HUES6 (cell line): Measurements from ENCODE around the gene CDC7.
"Not testable (repeated sequence)": the region's sequence is repeated elsewhere in the genome, so short reads cannot be mapped to it uniquely, and the experiment has no call there.

Source experiments
- H3K27ac ChIP-seq: 2 replicates; pipeline ENCODE4 v1.7.0; 2013; ENCODE audit warnings: low read depth, mild to moderate bottlenecking, low read length, inconsistent platforms
- H3K27me3 ChIP-seq: 2 replicates; pipeline ENCODE4 v1.6.1; 2013; ENCODE audit warnings: low read length; ENCODE audit not compliant: control insufficient read depth, insufficient read depth
- H3K36me3 ChIP-seq: 2 replicates; pipeline ENCODE4 v1.6.1; 2013; ENCODE audit warnings: low read length; ENCODE audit not compliant: control insufficient read depth, insufficient read depth
- H3K4me1 ChIP-seq: 2 replicates; pipeline ENCODE4 v1.6.1; 2013; ENCODE audit warnings: low read length; ENCODE audit not compliant: control insufficient read depth, insufficient read depth
- H3K4me3 ChIP-seq: 2 replicates; pipeline ENCODE4 v1.5.1; 2013; ENCODE audit warnings: low read depth, low read length
- H3K9ac ChIP-seq: one replicate; pipeline ENCODE4 v1.6.1; 2013; ENCODE audit warnings: mild to moderate bottlenecking, low read length
- H3K9me3 ChIP-seq: 2 replicates; pipeline ENCODE4 v1.6.1; 2013; ENCODE audit warnings: low read depth, low read length; ENCODE audit not compliant: control insufficient read depth, insufficient read depth

Gene CDC7

DNA sequence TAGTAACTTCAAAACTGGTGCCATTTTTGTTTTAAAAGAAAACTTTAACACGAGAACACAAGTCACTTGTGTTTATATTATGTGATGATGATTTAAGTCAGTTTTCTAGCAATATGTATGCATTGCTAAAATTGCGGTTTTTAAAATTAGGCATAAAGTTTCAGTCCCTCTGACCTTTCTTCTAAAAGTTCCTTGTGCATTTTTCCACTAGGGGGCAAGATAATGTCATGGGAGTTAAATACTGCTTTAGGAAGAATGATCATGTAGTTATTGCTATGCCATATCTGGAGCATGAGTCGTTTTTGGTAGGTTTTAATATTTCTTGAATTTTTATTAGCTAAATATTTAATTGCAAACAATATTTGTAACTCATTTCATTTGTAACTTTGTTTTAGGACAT lies 10.7 kb downstream of the CDC7 start:
- no peaks in the 10 kb centered on the region for H3K4me1 ChIP-seq
- H3K27me3 ChIP-seq, result no peaks in the 10 kb centered on the region
- H3K4me3 ChIP-seq, result no peak overlapping the region
- H3K36me3 ChIP-seq, result peaks cover 76% of the 10 kb centered on the region
- H3K9me3 ChIP-seq, result no peaks in the 10 kb centered on the region
- no peak overlapping the region for H3K9ac ChIP-seq
- no peak overlapping the region for H3K27ac ChIP-seq

DNA sequence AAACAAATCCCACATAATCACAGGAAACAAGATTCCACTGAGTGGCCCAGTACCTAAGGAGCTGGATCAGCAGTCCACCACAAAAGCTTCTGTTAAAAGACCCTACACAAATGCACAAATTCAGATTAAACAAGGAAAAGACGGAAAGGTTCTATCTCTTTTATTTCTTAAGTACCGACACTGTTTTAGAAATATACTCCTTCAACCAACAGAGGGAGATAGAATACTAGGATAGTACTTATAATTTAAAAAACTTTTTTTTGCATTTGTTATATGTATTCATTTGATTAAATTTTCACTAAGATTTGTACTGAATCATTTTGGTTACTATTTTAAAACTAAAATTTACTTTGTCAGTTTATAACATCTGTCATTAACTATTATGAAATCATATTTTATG lies 12.5 kb downstream of the CDC7 start:
- Histone ChIP-seq H3K9me3 (no peaks in the 10 kb centered on the region), H3K4me1 (no peaks in the 10 kb centered on the region), H3K27ac (no peak overlapping the region), H3K36me3 (peaks cover 90% of the 10 kb centered on the region), H3K27me3 (no peaks in the 10 kb centered on the region), H3K9ac (no peak overlapping the region), H3K4me3 (no peak overlapping the region)

DNA sequence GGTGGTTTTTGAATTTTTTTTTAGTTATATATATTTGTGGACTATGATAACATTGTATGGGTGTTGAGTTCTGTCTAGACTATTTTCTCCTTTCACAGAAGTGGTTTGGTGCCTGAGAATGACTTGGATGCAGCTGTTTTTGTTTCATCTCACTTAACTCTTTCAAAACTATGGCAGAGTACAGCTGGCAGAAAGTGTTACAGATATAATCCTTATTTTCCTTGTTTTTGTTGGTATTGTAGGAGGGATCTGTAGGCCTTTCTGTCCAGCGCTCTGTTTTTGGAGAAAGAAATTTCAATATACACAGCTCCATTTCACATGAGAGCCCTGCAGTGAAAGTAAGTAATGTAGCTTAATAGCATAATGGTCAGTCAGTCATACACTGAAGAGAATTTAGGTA lies 13.1 kb downstream of the CDC7 start:
- Histone ChIP-seq H3K27me3 (no peaks in the 10 kb centered on the region), H3K9me3 (no peaks in the 10 kb centered on the region), H3K4me1 (no peaks in the 10 kb centered on the region), H3K4me3 (no peak overlapping the region), H3K9ac (no peak overlapping the region), H3K36me3 (peaks cover 85% of the 10 kb centered on the region), H3K27ac (no peak overlapping the region)

DNA sequence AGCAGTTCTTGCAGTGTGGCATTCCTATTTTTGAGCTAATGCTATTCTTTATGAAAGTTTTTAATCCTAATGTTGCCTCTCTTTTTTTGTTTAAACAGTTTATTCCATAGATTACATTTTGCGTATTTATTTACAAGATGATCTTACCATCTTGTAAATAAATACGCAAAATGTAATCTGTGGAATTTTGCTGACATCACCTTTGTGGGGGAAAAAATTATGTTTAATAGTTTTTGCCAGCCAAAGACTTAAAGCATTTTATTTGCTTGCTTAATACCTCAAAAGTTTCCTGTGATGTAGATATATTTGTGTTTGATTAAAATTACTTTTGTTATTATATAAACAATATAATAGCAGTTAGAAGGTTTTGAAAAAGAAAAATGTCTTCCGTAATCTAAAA lies 15.3 kb downstream of the CDC7 start:
- H3K4me3 ChIP-seq, result no peak overlapping the region
- H3K9ac ChIP-seq, result no peak overlapping the region
- no peaks in the 10 kb centered on the region for H3K9me3 ChIP-seq
- H3K36me3 ChIP-seq, result peaks cover 76% of the 10 kb centered on the region
- no peaks in the 10 kb centered on the region for H3K27me3 ChIP-seq
- no peak overlapping the region for H3K27ac ChIP-seq
- no peaks in the 10 kb centered on the region for H3K4me1 ChIP-seq

- H3K36me3 ChIP-seq, result peaks cover 80% of the 10 kb centered on the region
- not testable (repeated sequence) for H3K27ac ChIP-seq, H3K4me1 ChIP-seq, H3K27me3 ChIP-seq, H3K9ac ChIP-seq, H3K9me3 ChIP-seq, H3K4me3 ChIP-seq
These were observed 16.0 kb downstream of the CDC7 start for GRCh38 chr1:91516605-91517004.

DNA sequence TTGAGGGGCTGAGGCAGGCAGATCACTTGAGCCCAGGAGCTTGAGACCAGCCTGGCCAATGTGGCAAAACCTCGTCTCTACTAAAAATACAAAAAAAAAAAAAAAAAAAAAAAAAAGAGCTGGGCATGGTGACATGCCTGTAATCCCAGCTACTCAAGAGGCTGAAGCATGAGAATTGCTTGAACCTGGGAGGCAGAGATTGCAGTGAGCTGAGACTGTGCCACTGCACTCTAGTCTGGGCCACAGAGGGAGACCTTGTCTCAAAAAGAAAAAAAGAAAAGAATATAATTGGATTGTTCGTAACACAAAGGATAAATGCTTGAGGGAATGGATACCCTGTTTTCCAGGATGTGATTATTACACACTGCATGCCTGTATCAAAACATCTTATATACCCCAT lies 18.5 kb downstream of the CDC7 start:
- peaks cover 67% of the 10 kb centered on the region for H3K36me3 ChIP-seq
- H3K4me3 ChIP-seq, H3K9ac ChIP-seq, H3K27ac ChIP-seq, H3K9me3 ChIP-seq, H3K27me3 ChIP-seq, H3K4me1 ChIP-seq: not testable (repeated sequence)

DNA sequence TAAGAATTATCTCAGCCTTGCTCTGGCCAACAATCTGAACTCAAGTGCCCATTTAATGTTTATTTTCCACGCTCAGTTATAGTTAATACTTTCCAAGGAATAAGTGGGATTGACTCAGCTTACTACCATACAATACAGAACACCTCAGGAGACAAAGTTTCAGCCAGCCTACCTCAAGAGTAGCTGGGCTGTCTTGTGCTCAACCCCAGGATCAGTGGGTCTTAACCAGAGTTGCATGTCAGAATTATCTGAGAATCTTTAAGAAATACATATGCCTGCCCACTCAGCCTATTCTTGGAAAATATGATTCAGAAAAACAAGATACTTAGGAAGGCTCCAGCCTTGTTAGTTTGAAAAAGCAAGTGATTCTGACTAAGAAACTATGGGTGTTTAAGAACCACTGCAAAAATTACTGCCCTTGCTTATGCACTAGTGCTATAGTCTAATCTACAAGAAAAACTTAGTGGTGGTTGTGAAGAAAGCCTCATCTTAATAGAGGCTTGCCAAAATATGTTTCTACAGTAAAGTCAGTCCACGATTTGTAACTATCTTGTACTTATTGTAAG lies 20.4 kb downstream of the CDC7 start:
- Histone ChIP-seq H3K9ac (no peak overlapping the region), H3K27ac (no peak overlapping the region), H3K4me3 (no peak overlapping the region), H3K4me1 (no peaks in the 10 kb centered on the region), H3K9me3 (no peaks in the 10 kb centered on the region), H3K36me3 (peaks cover 58% of the 10 kb centered on the region), H3K27me3 (no peaks in the 10 kb centered on the region)

DNA sequence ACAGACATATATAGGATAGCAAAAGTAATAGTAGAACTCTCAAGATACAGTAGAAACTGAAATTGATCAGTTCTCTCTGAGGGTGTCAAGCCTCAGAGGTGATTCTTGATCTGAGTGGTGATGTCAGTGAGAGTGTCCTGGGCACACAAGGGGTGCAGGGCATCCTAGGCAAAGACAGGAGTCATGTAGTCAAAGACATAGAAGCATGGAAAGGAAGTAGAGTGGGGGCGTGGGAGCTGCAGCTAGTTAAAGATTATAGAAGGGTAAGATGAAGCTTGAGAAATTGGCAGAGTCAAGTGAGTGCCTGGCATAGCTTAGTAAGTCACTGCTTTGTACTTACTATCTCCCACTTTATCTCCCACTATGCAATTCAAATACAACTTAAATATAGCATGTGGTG lies 22.8 kb downstream of the CDC7 start:
- Histone ChIP-seq H3K27me3 (no peaks in the 10 kb centered on the region), H3K36me3 (peaks cover 38% of the 10 kb centered on the region), H3K27ac (no peak overlapping the region), H3K4me1 (no peaks in the 10 kb centered on the region), H3K9ac (no peak overlapping the region), H3K4me3 (no peak overlapping the region), H3K9me3 (no peaks in the 10 kb centered on the region)

GRCh38 chr1:91526496-91526895 lies 25.8 kb downstream of the CDC7 start:
- Histone ChIP-seq H3K36me3 (peaks cover 23% of the 10 kb centered on the region), H3K27ac (no peak overlapping the region), H3K4me1 (no peaks in the 10 kb centered on the region), H3K27me3 (no peaks in the 10 kb centered on the region), H3K4me3 (no peak overlapping the region), H3K9ac (no peak overlapping the region), H3K9me3 (no peaks in the 10 kb centered on the region)

- Histone ChIP-seq H3K27ac (no peak overlapping the region), H3K36me3 (peaks cover 19% of the 10 kb centered on the region), H3K27me3 (no peaks in the 10 kb centered on the region), H3K9ac (no peak overlapping the region), H3K9me3 (no peaks in the 10 kb centered on the region), H3K4me1 (no peaks in the 10 kb centered on the region), H3K4me3 (no peak overlapping the region)
These were observed 26.7 kb downstream of the CDC7 start for GRCh38 chr1:91527266-91527765.

GRCh38 chr1:91527781-91528180 lies 27.1 kb downstream of the CDC7 start:
- H3K4me3 ChIP-seq, result no peak overlapping the region
- H3K9me3 ChIP-seq, result no peaks in the 10 kb centered on the region
- H3K27ac ChIP-seq, result no peak overlapping the region
- H3K9ac ChIP-seq, result no peak overlapping the region
- no peaks in the 10 kb centered on the region for H3K4me1 ChIP-seq
- H3K27me3 ChIP-seq, result no peaks in the 10 kb centered on the region
- H3K36me3 ChIP-seq, result peaks cover 19% of the 10 kb centered on the region

DNA sequence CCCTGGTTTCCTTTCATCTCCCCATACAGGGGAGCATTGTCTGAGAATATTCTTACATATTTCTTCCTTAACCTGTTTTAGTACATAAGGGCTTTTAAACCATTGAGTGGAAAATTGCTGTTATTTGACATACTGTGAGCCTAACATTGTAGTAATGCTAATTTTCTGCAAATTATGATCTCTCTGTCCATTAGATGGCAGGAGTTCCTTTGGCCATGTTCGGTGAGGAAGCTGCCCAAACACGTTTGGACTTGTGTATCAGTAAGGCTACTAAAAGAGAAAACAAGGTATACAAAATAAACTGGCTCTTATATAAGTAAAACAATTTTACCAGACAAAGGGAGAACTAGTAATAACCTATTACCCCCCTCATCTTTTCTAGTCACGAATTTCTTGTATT lies 29.2 kb downstream of the CDC7 start:
- Histone ChIP-seq H3K9ac (no peak overlapping the region), H3K27me3 (no peaks in the 10 kb centered on the region), H3K27ac (no peak overlapping the region), H3K4me3 (no peak overlapping the region), H3K36me3 (peaks cover 6% of the 10 kb centered on the region; the same call in 1 of the 2 replicates), H3K9me3 (no peaks in the 10 kb centered on the region), H3K4me1 (no peaks in the 10 kb centered on the region)
